Small intestine (tissue), 16 donors: Measurements from ENCODE around the gene GPER1. TPM values are rescaled to one million over a fixed set of nuclear protein-coding genes. Genes with fewer than 3 reads are reported as not detected.
"Not testable (repeated sequence)": the region's sequence is repeated elsewhere in the genome, so short reads cannot be mapped to it uniquely, and the experiment has no call there.

Source experiments
- DNase-seq, 2 donors: peaks; one replicate each; pipeline versions ENCODE4 v3.0.0 to v3.0.0-alpha.2; 2013
- FAIRE-seq: peaks from 2 replicates; lab custom pipeline; 2012; peaks lifted over from hg19 to GRCh38; lab: Jason Lieb, UNC
- H3K27ac ChIP-seq, 3 donors: one replicate each; pipeline ENCODE4 v1.5.1; 2013; ENCODE audit warnings: low read length in 2 of 3, mild to moderate bottlenecking in 2 of 3, control low read depth in 1 of 3, inconsistent platforms in 1 of 3, low read depth in 1 of 3, moderate library complexity in 1 of 3
- H3K27me3 ChIP-seq, 3 donors: one replicate each; pipeline ENCODE4 v1.6.1; 2013; ENCODE audit warnings: low read length in 3 of 3, inconsistent platforms in 1 of 3; ENCODE audit not compliant: control insufficient read depth in 3 of 3, insufficient read depth in 3 of 3
- H3K36me3 ChIP-seq, 3 donors: one replicate each; pipeline ENCODE4 v1.6.1; 2013; ENCODE audit warnings: low read length in 3 of 3, inconsistent platforms in 1 of 3, low read depth in 1 of 3, mild to moderate bottlenecking in 1 of 3, moderate library complexity in 1 of 3; ENCODE audit not compliant: control insufficient read depth in 3 of 3, insufficient read depth in 2 of 3
- H3K4me1 ChIP-seq, 3 donors: one replicate each; pipeline ENCODE4 v1.6.1; 2013; ENCODE audit warnings: low read length in 2 of 3, inconsistent platforms in 1 of 3, low read depth in 1 of 3, mild to moderate bottlenecking in 1 of 3, moderate library complexity in 1 of 3; ENCODE audit not compliant: control insufficient read depth in 3 of 3, insufficient read depth in 2 of 3
- H3K4me3 ChIP-seq, 3 donors: one replicate each; pipeline ENCODE4 v1.5.1; 2013; ENCODE audit warnings: low read length in 3 of 3, control low read depth in 1 of 3, inconsistent platforms in 1 of 3, low read depth in 1 of 3, mild to moderate bottlenecking in 1 of 3, moderate library complexity in 1 of 3
- H3K9me3 ChIP-seq, 2 donors: one replicate each; pipeline ENCODE4 v1.6.1; 2013; ENCODE audit warnings: low read depth in 1 of 2, low read length in 1 of 2; ENCODE audit not compliant: control insufficient read depth in 2 of 2, insufficient read depth in 1 of 2
- WGBS, 3 donors: extraction: QIAGEN DNeasy Blood & Tissue Kit; methylation state at CpG; one replicate each; pipeline ENCODE4 v1.1.7; 2013; 5-methylcytosine and 5-hydroxymethylcytosine counted together
- long read RNA-seq, 10 donors: transcript quantifications; one replicate each; lab custom pipeline, GENCODE V29; 2026
- polyA plus RNA-seq, 4 donors: library from polyadenylated mRNA; stranded (reverse) in 3 of 4; unstranded in 1 of 4; fragments of 200-250 nt in 3 of 4; fragments of 120-200 nt in 1 of 4; gene quantifications; one replicate each; pipeline versions ENCODE4 v1.2.1 to v1.2.3, GENCODE V29; 2013
- donor health status: healthy with polysubstance abuse.
- donor health status: control.
- donor health status: control.
- donor health status: Bipolar disorder and iron deficiency.
- donor health status: healthy.

The GPER1 gene
- 1 to 10 TPM in 2 of 4 donors, under 1 TPM in 2; 0.54 to 4.7 (median 0.99) TPM for polyA plus RNA-seq
- long read RNA-seq, donor 1 = 0 reads
- long read RNA-seq, donor 2 = 0 reads
- long read RNA-seq, donor 3 = 0 reads
- long read RNA-seq, donor 4 = 0 reads
- long read RNA-seq, donor 5 = 0 reads
- long read RNA-seq, donor 6 = 0 reads
- long read RNA-seq, donor 7, partial matches to known transcripts = 0 of 5 reads
- long read RNA-seq, donor 7, other reads (novel, unspliced or antisense) = 0 of 5 reads
- long read RNA-seq, donor 8 = 0 reads
- long read RNA-seq, donor 9 = 0 reads
- long read RNA-seq, donor 10, partial matches to known transcripts = 0 of 2 reads
- long read RNA-seq, donor 10, other reads (novel, unspliced or antisense) = 0 of 2 reads

- Histone ChIP-seq H3K4me1 (peaks cover 0 to 13% (median 0%) of the 10 kb centered on the region in 3 donors), H3K9me3 (no peaks in the 10 kb centered on the region), H3K4me3 (peak within 1 kb of the TSS in 2 of 3 donors; percentile 24 to 26), H3K36me3 (peaks cover 0 to 34% (median 0%) of the 10 kb centered on the region in 3 donors), H3K27me3 (no peaks in the 10 kb centered on the region), H3K27ac (no peak within 1 kb of the TSS)
- FAIRE-seq (no peak), DNase-seq (peak; percentile 44 to 50)
- 48 to 54% (median 50%) methylated on average over 28 of the region's 28 CpGs for WGBS, 3 donors
These were observed at the start of gene GPER1 for GRCh38 chr7:1087952-1088920. TSS of gene GPER1 (plus strand) at chr7:1088113. CDS start at chr7:1091729, 3,616 bp downstream.

GRCh38 chr7:1040233-1040632 is 47.7 kb upstream of the GPER1 start:
- FAIRE-seq, H3K4me3 ChIP-seq, H3K36me3 ChIP-seq, DNase-seq, H3K27ac ChIP-seq, H3K27me3 ChIP-seq: not testable (repeated sequence)
- H3K4me1 ChIP-seq = peaks cover 0 to 18% (median 0%) of the 10 kb centered on the region in 3 donors
- peaks cover 0 to 12% of the 10 kb centered on the region in 2 donors for H3K9me3 ChIP-seq
- WGBS, 3 donors = 82 to 96% (median 83%) methylated on average over 1 of the region's 1 CpG

- 63 to 79% (median 67%) methylated on average over 16 of the region's 16 CpGs for WGBS, 3 donors
These were observed 47.1 kb upstream of the GPER1 start for GRCh38 chr7:1040790-1041189.

GRCh38 chr7:1041551-1042491 is 46.1 kb upstream of the GPER1 start:
- peak overlapping the region in 1 of 3 donors; percentile 14 for H3K27ac ChIP-seq
- peaks cover 0 to 34% (median 0%) of the 10 kb centered on the region in 3 donors for H3K4me1 ChIP-seq
- no peak for FAIRE-seq
- no peaks in the 10 kb centered on the region for H3K27me3 ChIP-seq
- 74 to 91% (median 76%) methylated on average over 40 of the region's 40 CpGs for WGBS, 3 donors
- H3K9me3 ChIP-seq = no peaks in the 10 kb centered on the region
- no peak for DNase-seq
- H3K4me3 ChIP-seq = no peak overlapping the region
- H3K36me3 ChIP-seq = no peaks in the 10 kb centered on the region

More at GRCh38 chr7:1040790-1041189, 47.1 kb upstream of the GPER1 start:
- Histone ChIP-seq H3K27me3 (no peaks in the 10 kb centered on the region), H3K4me1 (peaks cover 0 to 24% (median 0%) of the 10 kb centered on the region in 3 donors), H3K9me3 (peaks cover 0 to 6% of the 10 kb centered on the region in 2 donors), H3K4me3 (no peak overlapping the region), H3K27ac (no peak overlapping the region), H3K36me3 (peaks cover 0 to 2% (median 0%) of the 10 kb centered on the region in 3 donors)
- no peak for FAIRE-seq
- DNase-seq = peak in 1 of 2 donors; percentile 38

- no peaks in the 10 kb centered on the region for H3K9me3 ChIP-seq
- no peak overlapping the region for H3K4me3 ChIP-seq
- H3K27me3 ChIP-seq = no peaks in the 10 kb centered on the region
- FAIRE-seq (no peak), DNase-seq (no peak)
- H3K27ac ChIP-seq = peak overlapping the region in 1 of 3 donors; percentile 14
- H3K36me3 ChIP-seq = no peaks in the 10 kb centered on the region
- 74 to 88% (median 80%) methylated on average over 7 of the region's 7 CpGs for WGBS, 3 donors
- H3K4me1 ChIP-seq = peaks cover 0 to 40% (median 0%) of the 10 kb centered on the region in 3 donors
These were observed 45.5 kb upstream of the GPER1 start for GRCh38 chr7:1042492-1042833.

GRCh38 chr7:1043552-1044188 is 44.2 kb upstream of the GPER1 start:
- FAIRE-seq = no peak
- Histone ChIP-seq H3K9me3 (no peaks in the 10 kb centered on the region), H3K4me3 (peak overlapping the region in 2 of 3 donors; percentile 53 to 60), H3K27me3 (no peaks in the 10 kb centered on the region), H3K27ac (peak overlapping the region; percentile 45 to 91 (median 78)), H3K4me1 (peaks cover 0 to 41% (median 0%) of the 10 kb centered on the region in 3 donors), H3K36me3 (peaks cover 0 to 9% (median 0%) of the 10 kb centered on the region in 3 donors)
- peak in 1 of 2 donors; percentile 15 for DNase-seq
- 46 to 58% (median 49%) methylated on average over 18 of the region's 18 CpGs for WGBS, 3 donors
